GM12878 (cell line): ENCODE measurements around the gene HOXB3. TPM values are rescaled to one million over a fixed set of nuclear protein-coding genes. Genes with fewer than 3 reads are reported as not detected.

Experiments used
- ATAC-seq: fragments of 200-7000 bp; cut with Tn5 transposase; 3 replicates; pipeline ENCODE4 v1.9.1; 2020; ENCODE audit warnings: mild to moderate bottlenecking, moderate library complexity
- BruUV-seq: library from RNA; stranded (reverse); fragments of 400-500 nt; replicated peaks from 2 replicates; lab custom pipeline; 2021; lab: Mats Ljungman, UMichigan
- CTCF ChIA-PET: fragments of 300-600 bp; sonication (Branson Sonifier 250); formaldehyde crosslinking; extraction: SDS; loops from one replicate; lab custom pipeline; 2021; ENCODE audit warnings: inconsistent platforms; lab: Yijun Ruan, JAX
- POLR2A ChIA-PET: fragments of 350-600 bp; formaldehyde crosslinking; extraction: SDS; loops from one replicate; lab custom pipeline; 2021; ENCODE audit warnings: inconsistent platforms; lab: Charles Lee
- RAD21 ChIA-PET: fragments of 300-600 bp; sonication (Branson Sonifier 250); formaldehyde crosslinking; loops from one replicate; lab custom pipeline; 2023; ENCODE audit warnings: antibody characterized with exemption; ENCODE audit not compliant: unreplicated experiment; lab: Charles Lee
- SMC1A ChIA-PET: fragments of 300-600 bp; sonication (Branson Sonifier 250); formaldehyde crosslinking; loops from one replicate; lab custom pipeline; 2023; ENCODE audit not compliant: unreplicated experiment, uncharacterized antibody; lab: Charles Lee
- DNase-seq: peaks from one replicate; pipeline ENCODE4 v3.0.0-alpha.2; 2011; ENCODE audit warnings: low read depth, low spot score
- FAIRE-seq: peaks from 3 replicates; lab custom pipeline; 2011; peaks lifted over from hg19 to GRCh38; lab: Jason Lieb, UNC
- H2AFZ ChIP-seq: 2 replicates; pipeline ENCODE4 v1.6.0; 2011; ENCODE audit warnings: low read depth, low read length, control low read depth; ENCODE audit not compliant: control insufficient read depth
- H3K27ac ChIP-seq: 2 replicates; pipeline ENCODE4 v1.5.1; 2011; ENCODE audit warnings: control low read depth; ENCODE audit not compliant: control insufficient read depth, insufficient read depth
- H3K27me3 ChIP-seq, 2 experiments: replicated peaks in 1 of 2; 2 replicates each; pipeline versions ENCODE4 v1.6.0 to v1.6.1; 2011; ENCODE audit warnings: low read length in 1 of 2; ENCODE audit not compliant: control insufficient read depth in 2 of 2, insufficient read depth in 2 of 2
- H3K36me3 ChIP-seq, 2 experiments: 2 replicates each; pipeline ENCODE4 v1.5.1; 2011; ENCODE audit warnings: low read length in 1 of 2; ENCODE audit not compliant: control insufficient read depth in 2 of 2, insufficient read depth in 2 of 2
- H3K4me1 ChIP-seq: 2 replicates; pipeline ENCODE4 v1.6.1; 2011; ENCODE audit warnings: mild to moderate bottlenecking, low read length, moderate library complexity, mixed read lengths; ENCODE audit not compliant: control insufficient read depth, insufficient read depth
- H3K4me2 ChIP-seq: 2 replicates; pipeline ENCODE4 v1.6.0; 2011; ENCODE audit warnings: control low read depth; ENCODE audit not compliant: control insufficient read depth, insufficient read depth
- H3K4me3 ChIP-seq: fragments of 200-600 bp; sonication (generic); 2 replicates; pipeline ENCODE4 v1.5.1; 2016
- H3K79me2 ChIP-seq: 2 replicates; pipeline ENCODE4 v1.6.0; 2011; ENCODE audit warnings: low read length; ENCODE audit not compliant: control insufficient read depth, insufficient read depth
- H3K9ac ChIP-seq: 2 replicates; pipeline ENCODE4 v1.8.0; 2011; ENCODE audit warnings: low read length, control low read depth, mixed read lengths; ENCODE audit not compliant: control insufficient read depth, insufficient read depth
- H3K9me3 ChIP-seq: replicated peaks from 3 replicates; pipeline ENCODE4 v1.5.1; 2011; ENCODE audit warnings: mild to moderate bottlenecking, low read length; ENCODE audit not compliant: control insufficient read depth, insufficient read depth
- H4K20me1 ChIP-seq: 2 replicates; pipeline ENCODE4 v1.6.0; 2011; ENCODE audit not compliant: control insufficient read depth, insufficient read depth
- EP300 ChIP-seq, 2 experiments: fragments of 150-350 bp in 1 of 2; IDR thresholded peaks; 2 replicates each; pipeline ENCODE4 v1.6.1; 2011 to 2012; ENCODE audit warnings: low read depth in 2 of 2, low read length in 2 of 2, borderline replicate concordance in 1 of 2, improper control_type of control experiment in 1 of 2, inconsistent platforms in 1 of 2; ENCODE audit not compliant: control insufficient read depth in 1 of 2
- FOS ChIP-seq: IDR thresholded peaks from 3 replicates; pipeline ENCODE4 v1.6.1; 2011; ENCODE audit warnings: borderline replicate concordance; ENCODE audit not compliant: insufficient read length; ENCODE audit errors: extremely low read depth
- HDAC6 ChIP-seq: fragments of 200-600 bp; sonication (generic); IDR thresholded peaks from one replicate; pipeline ENCODE4 v1.8.0; 2017; ENCODE audit warnings: antibody characterized with exemption; ENCODE audit not compliant: unreplicated experiment
- KLF5 ChIP-seq: fragments of 450-650 bp; IDR thresholded peaks from 2 replicates; pipeline ENCODE4 v1.6.1; 2014; ENCODE audit warnings: mild to moderate bottlenecking; ENCODE audit not compliant: partially characterized antibody
- MLLT1 ChIP-seq: fragments of 450-650 bp; IDR thresholded peaks from 2 replicates; pipeline ENCODE4 v1.6.1; 2016; ENCODE audit warnings: mild to moderate bottlenecking
- MXI1 ChIP-seq: fragments of 150-350 bp; IDR thresholded peaks from 2 replicates; pipeline ENCODE4 v1.6.1; 2011; ENCODE audit warnings: low read depth, mild to moderate bottlenecking, inconsistent platforms, low read length, improper control_type of control experiment
- NFXL1 ChIP-seq: fragments of 450-650 bp; IDR thresholded peaks from 2 replicates; pipeline ENCODE4 v1.6.1; 2017; ENCODE audit warnings: antibody characterized with exemption, mild to moderate bottlenecking, borderline replicate concordance
- NR2C1 ChIP-seq: fragments of 450-650 bp; IDR thresholded peaks from 2 replicates; pipeline ENCODE4 v1.6.1; 2017; ENCODE audit warnings: antibody characterized with exemption, mild to moderate bottlenecking, moderate library complexity
- RELA ChIP-seq: fragments of 450-650 bp; IDR thresholded peaks from 2 replicates; pipeline ENCODE4 v1.8.0; 2014; ENCODE audit warnings: borderline replicate concordance; ENCODE audit not compliant: partially characterized antibody
- SMARCA5 ChIP-seq: fragments of 450-650 bp; IDR thresholded peaks from 2 replicates; pipeline ENCODE4 v1.6.1; 2017; ENCODE audit warnings: mild to moderate bottlenecking
- STAT3 ChIP-seq: IDR thresholded peaks from 2 replicates; pipeline ENCODE4 v1.6.1; 2011; ENCODE audit warnings: low read depth, low read length, improper control_type of control experiment
- USF2 ChIP-seq: IDR thresholded peaks from 2 replicates; pipeline ENCODE4 v1.6.1; 2011; ENCODE audit warnings: low read depth, low read length, improper control_type of control experiment, borderline replicate concordance
- YY1 ChIP-seq: IDR thresholded peaks from 2 replicates; pipeline ENCODE4 v1.6.1; 2011; ENCODE audit warnings: low read depth, mild to moderate bottlenecking, low read length
- WGBS: methylation state at CpG from one replicate; pipeline ENCODE4 v1.1.6; 2016; ENCODE audit warnings: low lambda C conversion rate; ENCODE audit not compliant: insufficient replicate concordance, insufficient coverage; ENCODE audit errors: missing lambda C conversion rate; 5-methylcytosine and 5-hydroxymethylcytosine counted together
- in situ Hi-C: fragments of 300-500 bp; cut with MboI; formaldehyde crosslinking; loops from 9 replicates; pipeline ENCODE4 v1.14.3; 2018; ENCODE audit warnings: mixed read lengths
- intact Hi-C: fragments of 100-400 bp; cut with micrococcal nuclease; formaldehyde crosslinking; loops from one replicate; pipeline ENCODE4 v1.14.2; 2022; ENCODE audit not compliant: unreplicated experiment
- polyA plus RNA-seq, 11 experiments: library from polyadenylated mRNA; depleted of rRNA in 4 of 11; unstranded in 6 of 11; stranded (reverse) in 5 of 11; fragments of >200 nt; fragmentation: Nextera tagmentation in 4 of 11; fragmentation: Illumina TruSeq in 1 of 11; extraction: Ambion mirVana in 4 of 11; extraction: Trizol in 1 of 11; gene quantifications; 1 replicate in 1 of 11; 2 replicates in 10 of 11; pipeline versions ENCODE4 v1.2.1 to v1.2.3, GENCODE V29; 2011 to 2016; ENCODE audit warnings: inconsistent platforms in 2 of 11, missing spikeins in 2 of 11, low read depth in 1 of 11
- total RNA-seq, 4 experiments: library from RNA; depleted of rRNA in 3 of 4; stranded (reverse); fragments of >200 nt in 3 of 4; fragmentation: Illumina TruSeq in 1 of 4; extraction: Trizol in 1 of 4; gene quantifications; 2 replicates each; pipeline versions ENCODE4 v1.2.1 to v1.2.3, GENCODE V29; 2013 to 2021
- TF ChIP-seq, protein P1 (sequence below): fragments of 450-650 bp; IDR thresholded peaks from 2 replicates; pipeline ENCODE4 v1.6.1; 2017; ENCODE audit warnings: mild to moderate bottlenecking, moderate library complexity

Gene HOXB3
- total and polyA plus RNA-seq, 10 of the 15 experiments (the other 5 are each of a cell fraction or from before 2014, with no cell fraction given), result 0.19 to 7.7 (median 2.9) TPM

- Histone ChIP-seq H3K4me2 (no peak overlapping the region), H3K27me3 (no peaks in the 10 kb centered on the region), H4K20me1 (no peaks in the 10 kb centered on the region), H2AFZ (no peak overlapping the region), H3K4me3 (no peak overlapping the region), H3K4me1 (no peaks in the 10 kb centered on the region), H3K9me3 (no peaks in the 10 kb centered on the region), H3K9ac (no peak overlapping the region), H3K27ac (no peak overlapping the region), H3K36me3 (no peaks in the 10 kb centered on the region; a peak in 1 of 4 replicates), H3K79me2 (no peaks in the 10 kb centered on the region)
- intact Hi-C loops (no loop called here), in situ Hi-C loops (no loop called here)
- ChIA-PET RAD21 (interaction anchor here (1.1 to 1.4 kb wide), 2 partner anchors 16 to 74 kb away, joined by 3 read pairs; no protein-coding TSS in a partner anchor), SMC1A (interaction anchor here (0.9 kb wide), 1 partner anchor 62 kb away, joined by 3 read pairs; no protein-coding TSS in a partner anchor), CTCF (interaction anchor here (0.6 kb wide), 1 partner anchor 304 kb away, joined by 3 read pairs; no protein-coding TSS in a partner anchor), POLR2A (no interaction called here)
- 75% methylated on average over 6 of the region's 6 CpGs for WGBS
- DNase-seq (no peak), FAIRE-seq (no peak), ATAC-seq (no peak)
- BruUV-seq, result no TSS peak
- TF ChIP-seq RELA (no peak), USF2 (no peak), STAT3 (no peak), FOS (no peak), YY1 (no peak), EP300 (IDR thresholded peaks at IDR 0.05; ENCODE audit: borderline replicate concordance in 1 of 2, control insufficient read depth in 1 of 2, low read depth in 2 of 2, low read length in 2 of 2) (no peak), KLF5 (no peak), NFXL1 (no peak), NR2C1 (no peak), HDAC6 (no peak), MXI1 (no peak), MLLT1 (no peak), SMARCA5 (no peak)
- TF ChIP-seq, protein P1, sequence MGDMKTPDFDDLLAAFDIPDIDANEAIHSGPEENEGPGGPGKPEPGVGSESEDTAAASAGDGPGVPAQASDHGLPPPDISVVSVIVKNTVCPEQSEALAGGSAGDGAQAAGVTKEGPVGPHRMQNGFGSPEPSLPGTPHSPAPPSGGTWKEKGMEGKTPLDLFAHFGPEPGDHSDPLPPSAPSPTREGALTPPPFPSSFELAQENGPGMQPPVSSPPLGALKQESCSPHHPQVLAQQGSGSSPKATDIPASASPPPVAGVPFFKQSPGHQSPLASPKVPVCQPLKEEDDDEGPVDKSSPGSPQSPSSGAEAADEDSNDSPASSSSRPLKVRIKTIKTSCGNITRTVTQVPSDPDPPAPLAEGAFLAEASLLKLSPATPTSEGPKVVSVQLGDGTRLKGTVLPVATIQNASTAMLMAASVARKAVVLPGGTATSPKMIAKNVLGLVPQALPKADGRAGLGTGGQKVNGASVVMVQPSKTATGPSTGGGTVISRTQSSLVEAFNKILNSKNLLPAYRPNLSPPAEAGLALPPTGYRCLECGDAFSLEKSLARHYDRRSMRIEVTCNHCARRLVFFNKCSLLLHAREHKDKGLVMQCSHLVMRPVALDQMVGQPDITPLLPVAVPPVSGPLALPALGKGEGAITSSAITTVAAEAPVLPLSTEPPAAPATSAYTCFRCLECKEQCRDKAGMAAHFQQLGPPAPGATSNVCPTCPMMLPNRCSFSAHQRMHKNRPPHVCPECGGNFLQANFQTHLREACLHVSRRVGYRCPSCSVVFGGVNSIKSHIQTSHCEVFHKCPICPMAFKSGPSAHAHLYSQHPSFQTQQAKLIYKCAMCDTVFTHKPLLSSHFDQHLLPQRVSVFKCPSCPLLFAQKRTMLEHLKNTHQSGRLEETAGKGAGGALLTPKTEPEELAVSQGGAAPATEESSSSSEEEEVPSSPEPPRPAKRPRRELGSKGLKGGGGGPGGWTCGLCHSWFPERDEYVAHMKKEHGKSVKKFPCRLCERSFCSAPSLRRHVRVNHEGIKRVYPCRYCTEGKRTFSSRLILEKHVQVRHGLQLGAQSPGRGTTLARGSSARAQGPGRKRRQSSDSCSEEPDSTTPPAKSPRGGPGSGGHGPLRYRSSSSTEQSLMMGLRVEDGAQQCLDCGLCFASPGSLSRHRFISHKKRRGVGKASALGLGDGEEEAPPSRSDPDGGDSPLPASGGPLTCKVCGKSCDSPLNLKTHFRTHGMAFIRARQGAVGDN, result no peak
Measured at GRCh38 chr17:48567209-48567608, 22.8 kb downstream of the HOXB3 start.
